A549 treated with AZD2906 at 1 μM for 4 hours (cell line): ENCODE data around the gene NFIB. TPM values are rescaled to one million over a fixed set of nuclear protein-coding genes. Genes with fewer than 3 reads are reported as not detected.

Experiments
- total RNA-seq: library from RNA; stranded (reverse); fragments of 200-300 nt; extraction: Qiagen RNA extraction; gene quantifications from 5 replicates; pipeline ENCODE4 v1.2.3, GENCODE V29; 2022

Gene NFIB
- 7.2 to 11.4 TPM (median 10.4 TPM) in 5 replicates for total RNA-seq

GRCh38 chr9:14313951-14314423 lies at the start of gene NFIB:
Gene NFIB (minus strand): TSS chr9:14314141. CDS start chr9:14313511, 630 bp downstream.

